ENCODE results near the gene TECTA.

Gene TECTA

GRCh38 chr11:121212536-121213361 is 111.7 kb downstream of the TECTA start:
- no peaks in the 10 kb centered on the region for H4K20me1 ChIP-seq (ENCODE audit: insufficient read depth, low read length)
- ATAC-seq (ENCODE audit: insufficient read depth, low read depth) (peak; percentile 47; the same call in 1 of the 3 replicates), DNase-seq (no peak)
- H3K27me3 ChIP-seq (ENCODE audit: insufficient read depth, low read length, poor library complexity), result peaks cover 8% of the 10 kb centered on the region
- no peak for TF ChIP-seq CTCF (IDR thresholded peaks at IDR 0.05; ENCODE audit: borderline replicate concordance, extremely low read depth, low read length, poor library complexity, severe bottlenecking)
- TF ChIP-seq EZH2 (IDR thresholded peaks at IDR 0.05; ENCODE audit: borderline replicate concordance, low read depth, low read length, severe bottlenecking), result no peak
- no peaks in the 10 kb centered on the region for H3K4me1 ChIP-seq (ENCODE audit: insufficient read depth, low read length)
- no peak overlapping the region for H3K4me3 ChIP-seq (ENCODE audit: low read depth in 1 of 2, low read length in 2 of 2)
- no peak overlapping the region for H2AFZ ChIP-seq (ENCODE audit: low read depth, low read length)
- no peak overlapping the region for H3K27ac ChIP-seq (ENCODE audit: low read length)
- no peak overlapping the region for H3K4me2 ChIP-seq (ENCODE audit: insufficient read depth, low read length)
- no peaks in the 10 kb centered on the region for H3K79me2 ChIP-seq (ENCODE audit: insufficient read depth, low read length)
- H3K9me3 ChIP-seq (ENCODE audit: insufficient read depth, low read length, severe bottlenecking), result no peaks in the 10 kb centered on the region
- no peaks in the 10 kb centered on the region for H3K36me3 ChIP-seq (ENCODE audit: insufficient read depth, low read length)
- no peak overlapping the region for H3K9ac ChIP-seq (ENCODE audit: low read depth, low read length)

- no peaks in the 10 kb centered on the region for H4K20me1 ChIP-seq (ENCODE audit: insufficient read depth, low read length)
- no peak overlapping the region for H2AFZ ChIP-seq (ENCODE audit: low read depth, low read length)
- no peak overlapping the region for H3K4me2 ChIP-seq (ENCODE audit: insufficient read depth, low read length)
- ATAC-seq (ENCODE audit: insufficient read depth, low read depth) (no peak), DNase-seq (no peak)
- H3K4me3 ChIP-seq (ENCODE audit: low read depth in 1 of 2, low read length in 2 of 2), result no peak overlapping the region
- TF ChIP-seq EZH2 (IDR thresholded peaks at IDR 0.05; ENCODE audit: borderline replicate concordance, low read depth, low read length, severe bottlenecking) (no peak), CTCF (IDR thresholded peaks at IDR 0.05; ENCODE audit: borderline replicate concordance, extremely low read depth, low read length, poor library complexity, severe bottlenecking) (no peak)
- no peak overlapping the region for H3K27ac ChIP-seq (ENCODE audit: low read length)
- H3K9ac ChIP-seq (ENCODE audit: low read depth, low read length), result no peak overlapping the region
- no peaks in the 10 kb centered on the region for H3K36me3 ChIP-seq (ENCODE audit: insufficient read depth, low read length)
- peaks cover 10% of the 10 kb centered on the region for H3K27me3 ChIP-seq (ENCODE audit: insufficient read depth, low read length, poor library complexity)
- H3K79me2 ChIP-seq (ENCODE audit: insufficient read depth, low read length), result no peaks in the 10 kb centered on the region
- H3K9me3 ChIP-seq (ENCODE audit: insufficient read depth, low read length, severe bottlenecking), result no peaks in the 10 kb centered on the region
- no peaks in the 10 kb centered on the region for H3K4me1 ChIP-seq (ENCODE audit: insufficient read depth, low read length)
Measured at GRCh38 chr11:121213362-121213893, 112.4 kb downstream of the TECTA start.

- no peak overlapping the region for H3K9ac ChIP-seq (ENCODE audit: low read depth, low read length)
- H3K79me2 ChIP-seq (ENCODE audit: insufficient read depth, low read length), result no peaks in the 10 kb centered on the region
- H3K4me1 ChIP-seq (ENCODE audit: insufficient read depth, low read length), result no peaks in the 10 kb centered on the region
- no peak overlapping the region for H3K4me3 ChIP-seq (ENCODE audit: low read depth in 1 of 2, low read length in 2 of 2)
- no peak for DNase-seq
- no peaks in the 10 kb centered on the region for H3K9me3 ChIP-seq (ENCODE audit: insufficient read depth, low read length, severe bottlenecking)
- no peak overlapping the region for H2AFZ ChIP-seq (ENCODE audit: low read depth, low read length)
- TF ChIP-seq CTCF (IDR thresholded peaks at IDR 0.05; ENCODE audit: borderline replicate concordance, extremely low read depth, low read length, poor library complexity, severe bottlenecking), result no peak
- TF ChIP-seq EZH2 (IDR thresholded peaks at IDR 0.05; ENCODE audit: borderline replicate concordance, low read depth, low read length, severe bottlenecking), result no peak
- no peaks in the 10 kb centered on the region for H4K20me1 ChIP-seq (ENCODE audit: insufficient read depth, low read length)
- H3K27me3 ChIP-seq (ENCODE audit: insufficient read depth, low read length, poor library complexity), result peaks cover 10% of the 10 kb centered on the region
- no peak for ATAC-seq (ENCODE audit: insufficient read depth, low read depth)
- H3K27ac ChIP-seq (ENCODE audit: low read length), result no peak overlapping the region
- no peaks in the 10 kb centered on the region for H3K36me3 ChIP-seq (ENCODE audit: insufficient read depth, low read length)
- no peak overlapping the region for H3K4me2 ChIP-seq (ENCODE audit: insufficient read depth, low read length)
Measured at GRCh38 chr11:121214861-121215260, 113.8 kb downstream of the TECTA start.
